ENCODE results near the gene HSD17B1.
A peak's percentile ranks its signal among the peaks of the same experiment; 100 is the strongest.

The HSD17B1 gene

DNA sequence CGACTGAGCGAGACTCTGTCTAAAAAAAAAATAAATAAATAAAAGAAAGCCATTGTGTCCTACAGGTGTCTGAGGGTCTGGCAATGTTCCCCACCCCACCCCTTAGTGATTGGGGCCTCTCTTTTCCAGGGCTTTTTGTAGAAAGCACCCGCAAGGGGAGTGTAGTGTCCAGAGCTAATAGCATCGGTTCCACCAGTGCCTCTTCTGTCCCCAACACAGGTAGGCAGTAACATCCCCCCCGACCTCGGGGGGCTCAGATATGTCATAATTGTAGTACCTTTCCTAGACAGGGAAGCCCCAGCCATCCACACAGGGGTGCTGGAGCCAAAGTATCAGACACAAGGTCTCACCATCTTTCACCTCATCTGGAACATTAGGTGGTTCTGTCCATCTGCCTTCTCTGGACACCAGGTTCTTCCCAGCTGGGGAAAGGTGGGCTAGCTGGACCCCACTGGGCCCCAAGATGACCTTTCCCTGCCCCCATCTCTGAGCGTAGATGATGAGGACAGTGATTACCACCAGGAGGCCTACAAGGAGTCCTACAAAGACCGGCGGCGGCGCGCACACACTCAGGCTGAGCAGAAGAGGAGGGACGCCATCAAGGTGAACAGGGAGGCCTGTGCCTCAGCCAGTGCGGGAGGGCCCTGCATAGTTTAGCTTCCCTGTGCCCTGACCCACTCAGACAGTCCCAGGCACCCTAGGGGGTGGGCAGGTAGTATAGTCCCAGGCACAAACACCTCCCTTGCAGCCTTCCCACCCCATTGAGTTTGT lies 15.8 kb downstream of the HSD17B1 start:
- DNase-seq, result no peak

DNA sequence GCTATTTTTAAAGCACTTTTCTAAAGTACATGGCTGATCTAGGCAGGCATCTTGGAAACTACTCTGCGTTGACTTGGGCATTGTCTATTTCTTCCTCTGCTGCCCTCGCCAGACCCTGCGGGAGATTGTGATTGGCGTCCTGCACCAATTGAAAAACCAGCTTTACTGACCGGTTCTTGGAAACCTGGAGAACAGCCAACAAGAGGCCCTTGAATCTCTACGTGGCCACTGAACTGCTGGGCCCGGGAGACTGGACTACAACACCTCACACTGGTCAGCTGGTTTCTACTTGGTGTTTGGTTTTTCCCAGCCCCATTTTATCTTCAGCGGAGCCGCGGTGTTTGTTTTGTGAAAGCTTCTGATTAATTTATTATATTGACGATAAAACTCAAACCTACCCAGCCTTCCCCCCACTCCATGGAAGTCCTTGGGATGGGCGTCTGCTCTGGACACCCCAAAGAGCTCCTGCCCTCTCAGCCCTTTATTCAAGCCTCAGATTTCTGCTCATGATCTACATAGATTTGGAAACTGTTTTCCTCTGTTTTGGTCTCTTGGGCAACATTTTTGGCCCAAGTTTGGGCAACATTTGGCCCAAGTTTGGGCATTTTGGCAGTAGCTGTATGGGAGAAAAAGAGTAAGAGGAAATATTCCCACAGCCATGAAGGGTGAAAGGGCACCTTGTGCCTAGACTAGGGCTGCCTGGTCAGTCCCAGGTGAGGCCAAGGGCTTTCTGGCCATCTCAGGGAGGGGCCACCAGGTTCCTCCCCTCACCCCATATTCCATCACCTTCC lies 18.9 kb downstream of the HSD17B1 start:
- DNase-seq, result no peak

DNA sequence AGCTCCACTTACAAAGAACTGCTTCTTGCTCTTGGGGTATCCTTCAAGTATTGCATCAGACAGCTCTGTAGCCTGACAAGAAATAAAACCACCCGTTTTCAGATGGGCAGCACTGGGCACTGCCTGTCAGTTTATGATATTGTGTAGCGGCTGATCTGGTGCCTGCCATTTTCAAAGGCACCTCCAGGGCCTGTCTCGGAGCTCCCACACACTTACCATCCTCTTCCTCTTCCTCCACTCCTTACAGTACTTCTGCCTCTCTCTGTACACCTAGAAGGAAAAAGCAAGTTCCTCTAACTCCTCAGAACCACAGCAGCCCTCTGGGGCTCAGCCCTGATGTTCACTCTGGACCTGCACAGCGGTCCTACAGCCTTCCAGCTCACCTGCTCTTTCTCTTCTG lies 20.4 kb downstream of the HSD17B1 start:
- DNase-seq, result no peak

DNA sequence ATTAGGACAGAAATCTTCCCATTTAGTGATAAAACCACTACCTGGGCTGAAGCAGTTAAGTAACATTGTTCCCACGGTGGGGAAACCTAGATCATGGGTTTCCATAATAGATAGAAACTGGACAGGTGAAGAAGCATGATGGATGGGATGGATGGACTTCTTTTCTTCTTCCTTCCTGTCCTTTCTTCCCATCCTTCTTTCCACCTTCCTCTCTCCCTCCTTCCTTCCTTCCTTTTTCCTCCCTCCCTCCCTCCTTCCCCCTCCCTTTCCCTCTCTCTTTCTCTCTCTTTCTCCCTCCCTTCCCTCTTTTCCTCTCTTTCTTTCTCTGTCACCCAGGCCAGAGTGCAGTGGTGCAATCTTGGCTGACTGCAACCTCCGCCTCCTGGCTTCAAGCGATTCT lies 21.7 kb downstream of the HSD17B1 start:
- DNase-seq, result no peak

DNA sequence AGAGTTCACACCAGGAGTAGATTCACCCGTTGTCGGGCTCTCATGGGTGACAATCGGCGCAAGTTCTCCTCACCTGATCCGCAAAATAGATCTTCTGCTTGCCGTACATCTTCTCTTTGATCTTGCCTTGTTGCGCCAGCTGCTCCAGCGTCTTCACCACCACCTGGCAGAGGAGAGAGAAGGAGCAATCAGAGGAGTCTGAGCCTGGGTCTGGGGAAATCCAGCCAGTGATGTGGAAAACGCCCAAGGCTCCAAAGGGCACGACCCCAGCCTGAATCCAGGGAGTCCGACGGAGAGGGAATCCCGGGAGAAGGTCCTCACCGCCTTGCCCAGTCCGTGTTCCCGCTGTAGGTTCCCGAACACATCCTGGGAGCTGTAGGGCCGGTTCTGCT lies 24.4 kb downstream of the HSD17B1 start:
- DNase-seq, result no peak

DNA sequence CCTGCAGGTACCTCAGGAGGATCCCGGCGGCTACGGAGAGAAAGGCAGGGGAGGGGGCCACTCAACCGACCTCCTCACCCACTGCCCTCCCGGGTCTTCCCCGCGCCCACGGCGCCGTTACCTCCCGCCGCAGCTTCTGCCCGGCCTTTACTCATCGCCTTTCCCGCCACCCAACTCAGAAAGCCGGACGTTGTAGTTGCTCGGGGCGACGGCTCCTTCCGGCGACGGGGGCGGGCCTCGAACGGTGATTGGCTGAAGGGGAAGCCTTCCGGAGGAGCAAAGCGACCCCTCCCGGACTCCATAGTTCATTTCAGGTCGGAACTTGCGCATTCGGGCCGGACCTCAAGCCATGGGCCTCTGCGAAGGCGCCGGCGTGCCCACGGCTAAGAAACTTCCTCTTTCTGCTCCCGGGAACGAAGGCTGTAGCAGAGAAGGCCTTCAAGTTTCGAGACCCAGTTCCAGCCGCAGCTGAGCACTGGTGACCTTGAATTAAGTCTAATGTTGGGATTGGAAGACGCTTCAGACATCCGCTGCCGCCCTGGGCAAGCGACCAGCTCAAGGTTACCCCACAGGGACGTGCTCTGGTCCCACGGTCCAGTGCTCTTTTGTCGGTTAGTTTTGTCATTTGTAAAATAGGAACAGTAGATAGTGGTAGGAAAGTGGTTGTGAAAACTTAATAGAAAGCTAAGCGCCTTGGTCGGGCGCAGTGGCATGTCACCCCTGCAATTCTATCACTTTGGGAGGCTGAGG lies 25.0 kb downstream of the HSD17B1 start, which contains the start of gene PSMC3IP:
TSS of gene PSMC3IP (minus strand) at position 198 of the 750 bp plus-strand sequence. CDS start at position 155, 43 bp downstream.
- peak; percentile 99 for DNase-seq

DNA sequence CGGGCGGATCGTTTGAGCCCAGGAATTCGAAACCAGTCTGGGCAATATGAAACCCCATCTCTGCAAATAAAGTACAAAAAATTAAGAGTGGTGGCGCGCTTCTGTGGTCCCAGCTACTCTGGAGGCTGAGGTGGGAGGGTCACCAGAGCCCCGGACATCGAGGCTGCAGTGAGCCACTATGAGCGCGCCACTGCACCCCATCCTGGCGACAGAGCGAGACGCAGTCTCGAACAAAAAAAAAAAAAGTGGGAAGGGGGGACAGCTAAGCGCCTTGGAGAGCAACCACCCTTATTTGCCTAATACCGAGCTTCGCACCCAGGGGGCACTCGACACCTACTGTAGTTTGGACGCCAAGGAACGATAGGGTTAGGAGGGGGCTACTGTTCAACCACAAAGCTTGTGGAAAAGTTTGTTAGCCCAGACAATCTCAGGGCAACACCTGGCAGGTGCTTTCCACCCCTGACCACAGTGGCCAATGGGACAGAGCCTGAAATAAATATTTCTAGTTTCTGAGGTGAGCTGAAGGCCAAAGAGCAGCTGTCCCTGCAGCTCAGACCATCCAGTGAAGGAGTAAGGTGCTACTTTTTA lies 25.7 kb downstream of the HSD17B1 start:
- DNase-seq, result peak; percentile 72

DNA sequence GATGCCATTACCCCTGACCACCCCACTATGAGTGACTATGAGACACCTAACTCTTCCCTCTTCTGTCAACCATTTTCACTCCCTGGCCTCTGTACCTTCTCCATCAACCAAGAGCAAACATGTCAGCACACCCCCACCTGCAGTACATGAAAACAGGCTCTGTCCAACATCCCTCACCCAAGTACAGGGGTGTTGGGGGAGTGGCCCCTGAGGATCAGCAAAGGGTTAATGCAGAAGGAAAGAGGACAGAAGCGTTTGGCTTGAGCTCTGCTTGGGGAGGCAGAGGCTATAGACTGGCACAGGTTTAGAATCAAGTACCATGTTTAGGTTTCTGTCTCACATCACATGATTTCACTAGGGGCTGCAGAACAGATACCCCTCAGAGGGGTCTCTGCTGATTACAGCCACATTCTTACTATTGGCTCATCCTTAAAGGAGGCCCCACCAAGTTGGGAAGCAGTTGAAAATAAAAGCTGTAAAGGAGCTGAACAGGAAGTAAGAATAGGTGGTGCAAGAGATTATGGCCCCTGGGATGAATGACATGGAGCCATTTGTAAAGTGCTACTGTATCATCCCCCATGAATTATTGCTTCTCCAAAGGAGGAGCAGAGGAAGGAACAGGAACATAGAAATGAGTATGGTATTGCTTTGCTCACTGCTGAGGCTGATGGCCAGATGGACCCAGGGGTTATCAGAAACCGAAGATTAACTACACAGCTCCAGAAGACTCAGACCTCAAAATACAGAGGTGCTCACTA lies 27.2 kb downstream of the HSD17B1 start:
- DNase-seq, result peak; percentile 34

DNA sequence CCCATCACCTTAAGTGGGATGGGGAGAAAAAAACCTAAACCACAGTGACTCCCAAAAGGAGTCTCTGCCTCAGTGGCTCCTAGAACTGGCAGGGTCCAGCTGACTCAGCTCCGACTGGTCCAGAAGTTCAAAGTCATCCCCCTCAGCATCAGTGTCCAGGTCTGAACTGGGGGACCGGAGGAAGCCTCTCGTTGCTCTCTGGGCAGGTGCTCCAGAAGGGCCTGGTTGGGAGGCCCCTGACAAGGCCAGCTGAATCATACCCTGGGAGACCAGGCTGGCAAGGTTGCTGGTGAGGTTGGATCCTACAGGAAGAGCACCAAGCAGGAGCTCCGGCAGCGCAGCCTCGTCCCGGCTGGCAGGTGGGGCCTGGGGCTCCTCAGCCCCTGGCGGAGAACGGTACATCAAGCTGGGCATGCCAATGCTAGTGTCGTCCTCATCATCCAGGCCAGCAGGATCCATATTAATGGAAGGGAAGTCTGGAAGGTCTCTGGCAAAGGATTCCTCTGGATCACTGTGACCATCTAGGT lies 29.1 kb downstream of the HSD17B1 start:
- no peak for DNase-seq

DNA sequence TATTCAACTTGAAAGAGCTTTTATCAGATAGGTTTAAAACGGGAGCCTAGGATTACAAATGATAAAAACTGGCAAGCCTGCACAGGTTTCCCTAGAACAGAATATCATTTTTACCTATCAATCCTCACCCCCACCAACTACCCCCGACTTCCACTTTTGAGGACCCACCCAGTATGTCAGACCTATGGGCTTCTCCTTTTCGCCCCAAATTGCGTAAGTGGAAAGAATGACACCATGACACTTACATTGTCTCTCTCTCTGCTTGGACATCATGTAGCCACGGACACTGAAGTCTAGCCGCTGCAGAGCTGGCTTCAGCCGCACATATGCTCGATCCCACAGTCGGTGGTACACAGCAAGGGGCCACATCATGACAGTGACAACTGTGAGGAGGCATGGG lies 32.2 kb downstream of the HSD17B1 start:
- DNase-seq, result peak; percentile 89

DNA sequence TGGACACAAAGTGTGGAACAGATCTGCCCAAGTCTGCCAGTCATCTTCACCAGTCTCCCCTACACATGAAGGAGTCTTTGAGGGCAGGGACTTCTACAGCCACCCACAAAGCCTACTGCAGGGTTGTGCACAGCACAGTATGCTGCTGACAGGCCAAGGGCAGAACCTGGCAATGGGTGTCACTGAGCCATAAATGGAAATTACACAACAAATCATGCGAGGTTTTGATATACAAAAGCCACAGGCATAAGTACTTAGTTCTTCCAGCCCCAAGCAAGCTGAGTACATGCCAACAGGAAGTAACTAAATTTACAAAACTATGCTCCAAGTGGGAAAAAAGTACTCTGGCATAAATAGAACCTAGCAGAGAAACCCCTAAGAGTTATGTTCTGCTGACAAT lies 32.6 kb downstream of the HSD17B1 start:
- DNase-seq, result peak; percentile 75

DNA sequence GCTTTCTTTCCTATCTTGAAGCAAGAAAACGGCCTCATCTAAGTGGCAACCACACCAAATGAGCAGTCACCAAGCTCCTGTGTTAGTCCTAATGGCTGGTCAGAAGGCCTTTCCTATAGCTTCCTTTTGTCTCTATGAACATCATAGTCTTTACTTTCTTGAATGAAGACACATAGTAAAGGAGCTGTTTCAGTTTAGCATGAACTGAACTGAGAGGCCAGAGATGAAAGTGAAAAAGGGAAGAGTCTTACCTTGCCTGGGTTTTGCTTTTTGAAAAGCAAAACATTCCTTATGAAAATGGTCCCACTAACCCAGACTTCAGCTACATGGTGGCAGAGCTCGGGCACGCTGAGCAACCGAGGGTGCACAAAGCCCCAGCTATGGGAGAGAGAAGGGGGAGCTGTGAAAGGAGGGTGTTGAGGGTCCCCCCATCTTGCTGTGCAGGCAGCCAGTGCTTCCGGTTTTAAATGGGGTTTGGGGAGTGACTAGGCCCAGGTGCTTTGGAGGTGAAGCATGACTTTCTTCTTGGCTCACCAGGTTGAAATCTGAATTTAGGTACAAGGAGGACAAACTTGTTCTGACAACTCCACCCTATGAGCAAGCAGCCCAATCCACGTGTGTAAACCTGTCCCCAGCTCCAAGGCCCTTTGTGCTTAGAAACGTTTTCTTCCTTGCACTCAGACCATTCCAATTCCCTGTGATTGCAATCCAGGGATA lies 33.9 kb downstream of the HSD17B1 start:
- DNase-seq, result no peak

DNA sequence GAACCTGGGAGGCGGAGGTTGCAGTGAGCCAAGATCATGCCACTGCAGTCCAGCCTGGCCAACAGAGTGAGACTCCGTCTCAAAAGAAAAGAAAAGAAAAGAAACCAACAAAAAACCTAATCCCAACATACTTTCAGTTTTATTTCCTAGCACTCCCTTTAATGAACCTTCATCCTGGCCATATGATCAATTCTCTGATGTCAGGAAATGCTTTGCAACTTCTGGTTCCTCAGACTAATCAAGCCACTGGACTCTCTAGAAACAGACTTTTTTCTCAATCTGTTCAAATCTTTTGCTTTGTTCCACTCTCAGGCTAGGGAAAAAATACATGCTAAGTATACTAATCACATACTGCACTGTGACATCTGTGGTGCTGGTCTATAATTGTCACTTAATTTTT lies 38.2 kb downstream of the HSD17B1 start:
- DNase-seq, result peak; percentile 54

DNA sequence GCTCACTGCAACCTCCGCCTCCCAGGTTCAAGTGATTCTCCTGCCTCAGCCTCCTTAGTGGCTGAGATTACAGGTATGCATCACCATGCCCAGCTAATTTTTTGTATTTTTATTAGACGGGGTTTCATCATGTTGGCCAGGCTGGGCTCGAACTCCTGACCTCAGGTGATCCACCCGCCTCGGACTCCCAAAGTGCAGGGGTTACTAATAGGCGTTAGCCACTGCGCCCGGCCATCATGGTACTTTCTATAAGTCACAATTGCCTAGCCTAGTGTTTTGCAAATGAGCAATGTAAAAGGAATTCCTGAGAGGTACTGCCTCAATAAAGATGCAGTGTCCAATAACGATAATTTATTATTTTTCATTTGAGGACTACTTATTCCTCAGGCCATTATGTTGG lies 38.7 kb downstream of the HSD17B1 start:
- DNase-seq, result no peak

DNA sequence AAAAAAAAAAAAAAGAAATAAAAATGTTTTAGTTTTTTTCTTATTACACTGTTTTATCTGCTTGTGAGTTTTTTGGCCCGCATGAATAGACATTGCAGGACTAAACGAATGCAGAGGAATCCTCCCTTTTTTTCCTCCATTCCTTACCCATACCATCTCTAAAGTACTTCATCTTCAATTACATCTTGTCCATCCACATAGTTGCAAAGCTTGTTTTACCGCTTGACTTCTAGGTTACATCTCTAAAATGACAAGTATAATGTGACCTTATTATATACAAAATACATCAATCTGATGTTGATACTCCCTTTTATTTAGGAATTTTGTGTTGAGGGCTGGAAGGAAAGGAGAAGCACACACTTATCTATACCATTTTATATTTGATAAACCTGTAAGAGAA lies 43.7 kb downstream of the HSD17B1 start:
- no peak for DNase-seq

DNA sequence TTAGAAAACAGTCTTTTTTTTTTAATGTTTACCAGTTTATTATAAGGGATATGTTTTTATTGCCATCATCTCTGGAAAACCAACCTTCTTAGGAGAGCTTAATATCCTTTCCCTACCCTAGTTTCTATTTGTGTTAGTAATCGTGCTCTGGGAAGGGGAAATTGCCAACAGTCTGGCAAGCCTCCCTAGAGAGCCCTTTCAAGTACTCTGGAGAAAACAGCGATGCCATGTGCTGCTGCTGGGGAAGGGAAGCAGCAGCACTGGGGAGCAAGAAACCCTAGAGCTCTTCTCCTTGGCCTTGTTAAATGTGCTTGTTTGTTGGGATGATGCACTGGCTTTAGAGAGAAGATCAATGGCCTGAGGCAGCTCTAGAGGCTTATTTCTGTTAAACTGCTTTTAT lies 46.2 kb downstream of the HSD17B1 start:
- DNase-seq, result no peak

DNA sequence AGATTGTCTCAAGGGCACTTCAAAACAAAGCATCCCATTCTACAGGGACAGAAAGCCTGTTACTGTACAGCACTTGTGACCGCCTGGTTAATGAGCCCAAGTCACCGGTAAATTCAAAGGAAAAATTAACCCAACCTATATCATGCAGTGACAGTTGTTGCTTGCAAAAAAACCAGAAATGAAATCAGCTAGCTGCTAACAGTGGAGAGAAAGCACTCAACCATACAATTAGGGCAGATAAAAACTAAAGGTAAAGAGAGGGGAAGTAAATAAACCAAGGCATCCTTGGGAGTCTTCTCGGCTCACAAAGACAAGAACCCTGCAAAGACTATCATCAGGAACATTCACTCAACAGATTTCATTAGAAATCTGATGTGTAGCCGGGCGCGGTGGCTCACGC lies 50.6 kb downstream of the HSD17B1 start:
- DNase-seq, result no peak
